GM12878 (cell line): ENCODE data around the gene SV2B. TPM values are rescaled to one million over a fixed set of nuclear protein-coding genes. Genes with fewer than 3 reads are reported as not detected.

Experiments
- ATAC-seq: fragments of 200-7000 bp; cut with Tn5 transposase; 3 replicates; pipeline ENCODE4 v1.9.1; 2020; ENCODE audit warnings: mild to moderate bottlenecking, moderate library complexity
- BruUV-seq: library from RNA; stranded (reverse); fragments of 400-500 nt; replicated peaks from 2 replicates; lab custom pipeline; 2021; lab: Mats Ljungman, UMichigan
- CTCF ChIA-PET: fragments of 300-600 bp; sonication (Branson Sonifier 250); formaldehyde crosslinking; extraction: SDS; loops from one replicate; lab custom pipeline; 2021; ENCODE audit warnings: inconsistent platforms; lab: Yijun Ruan, JAX
- POLR2A ChIA-PET: fragments of 350-600 bp; formaldehyde crosslinking; extraction: SDS; loops from one replicate; lab custom pipeline; 2021; ENCODE audit warnings: inconsistent platforms; lab: Charles Lee
- RAD21 ChIA-PET: fragments of 300-600 bp; sonication (Branson Sonifier 250); formaldehyde crosslinking; loops from one replicate; lab custom pipeline; 2023; ENCODE audit warnings: antibody characterized with exemption; ENCODE audit not compliant: unreplicated experiment; lab: Charles Lee
- SMC1A ChIA-PET: fragments of 300-600 bp; sonication (Branson Sonifier 250); formaldehyde crosslinking; loops from one replicate; lab custom pipeline; 2023; ENCODE audit not compliant: unreplicated experiment, uncharacterized antibody; lab: Charles Lee
- DNase-seq: peaks from one replicate; pipeline ENCODE4 v3.0.0-alpha.2; 2011; ENCODE audit warnings: low read depth, low spot score
- FAIRE-seq: peaks from 3 replicates; lab custom pipeline; 2011; peaks lifted over from hg19 to GRCh38; lab: Jason Lieb, UNC
- H2AFZ ChIP-seq: 2 replicates; pipeline ENCODE4 v1.6.0; 2011; ENCODE audit warnings: low read depth, low read length, control low read depth; ENCODE audit not compliant: control insufficient read depth
- H3K27ac ChIP-seq: 2 replicates; pipeline ENCODE4 v1.5.1; 2011; ENCODE audit warnings: control low read depth; ENCODE audit not compliant: control insufficient read depth, insufficient read depth
- H3K27me3 ChIP-seq, 2 experiments: replicated peaks in 1 of 2; 2 replicates each; pipeline versions ENCODE4 v1.6.0 to v1.6.1; 2011; ENCODE audit warnings: low read length in 1 of 2; ENCODE audit not compliant: control insufficient read depth in 2 of 2, insufficient read depth in 2 of 2
- H3K36me3 ChIP-seq, 2 experiments: 2 replicates each; pipeline ENCODE4 v1.5.1; 2011; ENCODE audit warnings: low read length in 1 of 2; ENCODE audit not compliant: control insufficient read depth in 2 of 2, insufficient read depth in 2 of 2
- H3K4me1 ChIP-seq: 2 replicates; pipeline ENCODE4 v1.6.1; 2011; ENCODE audit warnings: mild to moderate bottlenecking, low read length, moderate library complexity, mixed read lengths; ENCODE audit not compliant: control insufficient read depth, insufficient read depth
- H3K4me2 ChIP-seq: 2 replicates; pipeline ENCODE4 v1.6.0; 2011; ENCODE audit warnings: control low read depth; ENCODE audit not compliant: control insufficient read depth, insufficient read depth
- H3K4me3 ChIP-seq: fragments of 200-600 bp; sonication (generic); 2 replicates; pipeline ENCODE4 v1.5.1; 2016
- H3K79me2 ChIP-seq: 2 replicates; pipeline ENCODE4 v1.6.0; 2011; ENCODE audit warnings: low read length; ENCODE audit not compliant: control insufficient read depth, insufficient read depth
- H3K9ac ChIP-seq: 2 replicates; pipeline ENCODE4 v1.8.0; 2011; ENCODE audit warnings: low read length, control low read depth, mixed read lengths; ENCODE audit not compliant: control insufficient read depth, insufficient read depth
- H3K9me3 ChIP-seq: replicated peaks from 3 replicates; pipeline ENCODE4 v1.5.1; 2011; ENCODE audit warnings: mild to moderate bottlenecking, low read length; ENCODE audit not compliant: control insufficient read depth, insufficient read depth
- H4K20me1 ChIP-seq: 2 replicates; pipeline ENCODE4 v1.6.0; 2011; ENCODE audit not compliant: control insufficient read depth, insufficient read depth
- BHLHE40 ChIP-seq, 2 experiments: fragments of 450-650 bp in 1 of 2; IDR thresholded peaks; 2 replicates each; pipeline ENCODE4 v1.6.1; 2011 to 2017; ENCODE audit warnings: low read depth in 2 of 2, borderline replicate concordance in 1 of 2, improper control_type of control experiment in 1 of 2, low read length in 1 of 2, mild to moderate bottlenecking in 1 of 2
- BMI1 ChIP-seq: fragments of 450-650 bp; IDR thresholded peaks from 2 replicates; pipeline ENCODE4 v1.6.1; 2016; ENCODE audit warnings: mild to moderate bottlenecking, moderate library complexity, borderline replicate concordance
- HCFC1 ChIP-seq: fragments of 150-350 bp; IDR thresholded peaks from 2 replicates; pipeline ENCODE4 v1.6.1; 2014; ENCODE audit warnings: low read length
- KLF5 ChIP-seq: fragments of 450-650 bp; IDR thresholded peaks from 2 replicates; pipeline ENCODE4 v1.6.1; 2014; ENCODE audit warnings: mild to moderate bottlenecking; ENCODE audit not compliant: partially characterized antibody
- MAX ChIP-seq: IDR thresholded peaks from 2 replicates; pipeline ENCODE4 v1.6.1; 2012; ENCODE audit warnings: low read depth, low read length, improper control_type of control experiment
- NFYA ChIP-seq: IDR thresholded peaks from 2 replicates; pipeline ENCODE4 v1.6.1; 2011; ENCODE audit warnings: low read depth, mild to moderate bottlenecking, low read length, improper control_type of control experiment, borderline replicate concordance
- NR2C2 ChIP-seq: IDR thresholded peaks from 2 replicates; pipeline ENCODE4 v1.6.1; 2011; ENCODE audit warnings: borderline replicate concordance, low read depth; ENCODE audit not compliant: control insufficient read depth, insufficient read length
- PAX5 ChIP-seq: IDR thresholded peaks from 2 replicates; pipeline ENCODE4 v1.6.1; 2011; ENCODE audit warnings: low read depth, low read length, borderline replicate concordance
- PKNOX1 ChIP-seq: fragments of 450-650 bp; IDR thresholded peaks from 2 replicates; pipeline ENCODE4 v1.6.1; 2016; ENCODE audit warnings: mild to moderate bottlenecking
- SRF ChIP-seq, 2 experiments: IDR thresholded peaks; 2 replicates each; pipeline ENCODE4 v1.6.1; 2011; ENCODE audit warnings: low read depth in 2 of 2, low read length in 2 of 2, mild to moderate bottlenecking in 1 of 2, moderate library complexity in 1 of 2
- TCF3 ChIP-seq: IDR thresholded peaks from 2 replicates; pipeline ENCODE4 v1.6.1; 2012; ENCODE audit warnings: low read depth, mild to moderate bottlenecking, low read length, borderline replicate concordance; ENCODE audit not compliant: insufficient read depth
- ZBTB33 ChIP-seq: fragments of 450-650 bp; IDR thresholded peaks from 2 replicates; pipeline ENCODE4 v1.6.1; 2017; ENCODE audit warnings: mild to moderate bottlenecking
- ZSCAN29 ChIP-seq: fragments of 450-650 bp; IDR thresholded peaks from 2 replicates; pipeline ENCODE4 v1.6.1; 2017; ENCODE audit warnings: mild to moderate bottlenecking, moderate library complexity
- WGBS: methylation state at CpG from one replicate; pipeline ENCODE4 v1.1.6; 2016; ENCODE audit warnings: low lambda C conversion rate; ENCODE audit not compliant: insufficient replicate concordance, insufficient coverage; ENCODE audit errors: missing lambda C conversion rate; 5-methylcytosine and 5-hydroxymethylcytosine counted together
- in situ Hi-C: fragments of 300-500 bp; cut with MboI; formaldehyde crosslinking; loops from 9 replicates; pipeline ENCODE4 v1.14.3; 2018; ENCODE audit warnings: mixed read lengths
- intact Hi-C: fragments of 100-400 bp; cut with micrococcal nuclease; formaldehyde crosslinking; loops from one replicate; pipeline ENCODE4 v1.14.2; 2022; ENCODE audit not compliant: unreplicated experiment
- polyA plus RNA-seq, 11 experiments: library from polyadenylated mRNA; depleted of rRNA in 4 of 11; unstranded in 6 of 11; stranded (reverse) in 5 of 11; fragments of >200 nt; fragmentation: Nextera tagmentation in 4 of 11; fragmentation: Illumina TruSeq in 1 of 11; extraction: Ambion mirVana in 4 of 11; extraction: Trizol in 1 of 11; gene quantifications; 1 replicate in 1 of 11; 2 replicates in 10 of 11; pipeline versions ENCODE4 v1.2.1 to v1.2.3, GENCODE V29; 2011 to 2016; ENCODE audit warnings: inconsistent platforms in 2 of 11, missing spikeins in 2 of 11, low read depth in 1 of 11
- total RNA-seq, 4 experiments: library from RNA; depleted of rRNA in 3 of 4; stranded (reverse); fragments of >200 nt in 3 of 4; fragmentation: Illumina TruSeq in 1 of 4; extraction: Trizol in 1 of 4; gene quantifications; 2 replicates each; pipeline versions ENCODE4 v1.2.1 to v1.2.3, GENCODE V29; 2013 to 2021
- TF ChIP-seq, protein P1 (sequence below): IDR thresholded peaks from 2 replicates; pipeline ENCODE4 v1.6.1; 2011; ENCODE audit warnings: low read depth, low read length, improper control_type of control experiment, borderline replicate concordance

Gene SV2B
- total and polyA plus RNA-seq, 10 of the 15 experiments (the other 5 are each of a cell fraction or from before 2014, with no cell fraction given): 0.03 to 1.7 (median 1.3) TPM

- ATAC-seq: no peak
- in situ Hi-C loops: no loop called here
- RAD21 ChIA-PET: no interaction called here
These were observed 179.4 kb downstream of the SV2B start for GRCh38 chr15:91279486-91279885.

More at GRCh38 chr15:91279486-91279885, 179.4 kb downstream of the SV2B start:
- Histone ChIP-seq H3K4me1 (no peaks in the 10 kb centered on the region), H3K36me3 (no peaks in the 10 kb centered on the region), H3K27me3 (no peaks in the 10 kb centered on the region; a peak in 1 of 4 replicates), H3K4me3 (no peak overlapping the region), H2AFZ (no peak overlapping the region), H3K9me3 (no peaks in the 10 kb centered on the region), H3K4me2 (no peak overlapping the region), H4K20me1 (no peaks in the 10 kb centered on the region), H3K27ac (no peak overlapping the region), H3K9ac (no peak overlapping the region), H3K79me2 (no peaks in the 10 kb centered on the region)
- CTCF ChIA-PET: interaction anchor here (0.7 to 1.5 kb wide), 3 partner anchors 8 to 20 kb away, joined by 3 to 5 read pairs (median 3); no protein-coding TSS in a partner anchor
- WGBS: 47% methylated on average over 4 of the region's 4 CpGs
- TF ChIP-seq BMI1 (no peak), PKNOX1 (no peak), PAX5 (no peak), ZBTB33 (no peak), TCF3 (no peak), SRF (IDR thresholded peaks at IDR 0.05; ENCODE audit: low read depth in 2 of 2, low read length in 2 of 2) (no peak), HCFC1 (no peak), BHLHE40 (IDR thresholded peaks at IDR 0.05; ENCODE audit: borderline replicate concordance in 1 of 2, low read depth in 2 of 2, low read length in 1 of 2) (no peak), NR2C2 (no peak), MAX (no peak), KLF5 (no peak), NFYA (no peak), ZSCAN29 (no peak)
- TF ChIP-seq, protein P1, sequence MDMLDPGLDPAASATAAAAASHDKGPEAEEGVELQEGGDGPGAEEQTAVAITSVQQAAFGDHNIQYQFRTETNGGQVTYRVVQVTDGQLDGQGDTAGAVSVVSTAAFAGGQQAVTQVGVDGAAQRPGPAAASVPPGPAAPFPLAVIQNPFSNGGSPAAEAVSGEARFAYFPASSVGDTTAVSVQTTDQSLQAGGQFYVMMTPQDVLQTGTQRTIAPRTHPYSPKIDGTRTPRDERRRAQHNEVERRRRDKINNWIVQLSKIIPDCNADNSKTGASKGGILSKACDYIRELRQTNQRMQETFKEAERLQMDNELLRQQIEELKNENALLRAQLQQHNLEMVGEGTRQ: no peak
- DNase-seq (no peak), FAIRE-seq (no peak)
- POLR2A ChIA-PET: no interaction called here
- intact Hi-C loops: loop anchor here (10.0 kb wide), 2 partner anchors 295 to 795 kb away; no protein-coding TSS in a partner anchor
- no TSS peak for BruUV-seq
- SMC1A ChIA-PET: no interaction called here
